OCI-LY7 (cell line): ENCODE results near the gene NCOA7.

Experiments
- CTCF ChIP-seq: fragments of 200-600 bp; sonication (generic); conservative IDR thresholded peaks from 2 replicates; pipeline ENCODE4 v1.5.1; 2014; ENCODE audit warnings: mild to moderate bottlenecking, antibody characterized with exemption, low read length, moderate library complexity, mixed read lengths
- EZH2phosphoT487 ChIP-seq: fragments of 200-600 bp; sonication (generic); IDR thresholded peaks from 2 replicates; pipeline ENCODE4 v1.6.1; 2018; ENCODE audit warnings: low read depth, borderline replicate concordance, mild to moderate bottlenecking, mixed run types, antibody characterized with exemption, low read length, moderate library complexity, mixed read lengths

DNA sequence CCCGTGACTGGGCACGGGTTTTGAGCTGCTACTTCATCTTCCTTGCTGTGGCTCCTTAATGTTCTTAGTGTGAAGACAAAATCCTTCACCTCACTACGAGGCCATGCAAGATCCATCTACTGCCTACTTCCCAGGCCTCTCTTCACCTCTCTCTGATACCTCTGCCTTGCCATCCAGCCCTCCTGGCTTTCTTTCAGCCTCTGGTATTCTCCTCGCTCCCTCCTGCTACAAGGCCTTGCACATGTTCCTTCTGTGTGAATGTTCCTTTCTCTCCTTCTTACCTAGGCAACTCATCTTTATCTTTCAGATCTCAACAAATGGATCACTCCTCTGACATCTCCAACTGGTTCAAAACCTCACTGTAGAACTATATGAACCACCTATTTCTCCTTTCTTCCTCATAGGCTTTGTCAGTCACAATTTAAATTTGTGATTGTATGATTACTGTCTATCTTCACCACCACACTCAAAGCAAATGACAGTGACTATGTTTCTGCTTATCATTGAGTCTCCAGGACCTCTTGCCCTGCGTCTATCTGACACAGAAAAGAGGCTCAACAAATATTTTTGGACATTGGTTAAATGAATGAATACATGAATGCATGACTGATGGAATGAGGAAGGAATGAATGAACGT, 21.5 kb upstream of the NCOA7 start:
- no peak for TF ChIP-seq EZH2phosphoT487
- TF ChIP-seq CTCF: no peak
